ENCODE results near the gene RASA4.
"Not testable (repeated sequence)": the region's sequence is repeated elsewhere in the genome, so short reads cannot be mapped to it uniquely, and the experiment has no call there.

Gene RASA4

GRCh38 chr7:102616507-102617125 lies at the start of gene RASA4:
TSS of gene RASA4 (minus strand) at chr7:102616756. CDS start at chr7:102616689, 67 bp downstream.
- DNase-seq = not testable (repeated sequence)

DNA sequence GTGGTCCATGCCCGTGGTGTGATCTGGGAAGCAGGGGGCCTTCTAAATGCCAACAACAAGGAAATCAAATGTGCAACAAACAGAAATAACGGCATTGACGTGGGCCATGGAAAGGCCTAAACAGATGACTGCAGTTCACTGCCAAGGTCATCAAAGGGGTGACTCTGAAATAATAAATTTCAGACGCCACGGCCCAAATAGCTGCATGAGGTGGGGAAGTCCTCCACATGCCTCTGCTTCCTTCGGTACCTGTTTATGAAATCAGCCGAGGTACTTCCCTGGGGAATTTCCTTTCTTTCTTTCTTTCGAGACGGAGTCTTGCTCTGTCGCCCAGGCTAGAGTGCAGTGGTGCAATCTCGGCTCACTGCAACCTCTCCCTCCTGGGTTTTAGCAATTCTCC lies 48.2 kb upstream of the RASA4 start:
- DNase-seq = not testable (repeated sequence)

DNA sequence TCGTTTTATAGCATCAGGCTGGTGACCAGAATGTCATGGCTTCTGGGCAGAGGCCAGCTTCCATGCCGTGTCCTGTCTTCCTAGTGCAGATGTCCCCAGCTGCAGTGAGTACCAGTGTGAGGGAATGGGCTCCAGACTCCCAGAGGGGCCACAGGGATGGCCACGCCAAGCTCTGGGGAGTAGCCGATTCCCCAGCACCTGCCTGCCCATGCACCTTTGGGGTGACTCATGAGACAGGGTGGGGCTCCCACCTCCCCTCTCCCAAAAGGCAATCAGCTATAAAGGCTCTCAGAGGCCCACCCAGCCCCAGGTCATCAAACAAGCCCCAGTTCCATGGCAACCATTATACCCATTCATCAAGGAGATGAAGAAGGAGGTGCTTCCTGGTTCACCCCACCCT lies 33.4 kb upstream of the RASA4 start, which contains the start of gene SPDYE2B:
Gene SPDYE2B (plus strand): TSS at position 396 of the 400 bp plus-strand sequence. CDS start 2,030 bp downstream, outside the sequence.
- not testable (repeated sequence) for DNase-seq

- not testable (repeated sequence) for DNase-seq
Measured at GRCh38 chr7:102647813-102648212, 31.3 kb upstream of the RASA4 start.

DNA sequence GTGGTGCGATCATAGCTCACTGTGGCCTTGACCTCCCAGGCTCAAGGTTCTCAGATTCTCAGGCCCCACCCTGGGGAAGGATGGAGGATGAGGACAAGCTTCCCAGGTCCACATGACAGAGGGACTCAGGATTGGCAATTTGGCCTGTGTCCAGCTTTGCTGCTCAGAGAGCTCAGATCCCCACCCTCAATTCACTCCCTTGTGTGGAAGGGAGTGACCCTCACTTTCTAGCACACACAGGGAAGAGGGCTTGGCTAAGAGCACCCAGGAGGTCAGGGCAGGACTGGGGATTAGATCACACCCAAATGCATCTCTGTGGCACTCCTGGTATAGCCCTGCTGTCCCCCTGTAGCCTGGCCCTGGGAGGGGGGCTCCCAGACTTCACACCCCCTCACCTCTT lies 26.8 kb upstream of the RASA4 start:
- not testable (repeated sequence) for DNase-seq

DNA sequence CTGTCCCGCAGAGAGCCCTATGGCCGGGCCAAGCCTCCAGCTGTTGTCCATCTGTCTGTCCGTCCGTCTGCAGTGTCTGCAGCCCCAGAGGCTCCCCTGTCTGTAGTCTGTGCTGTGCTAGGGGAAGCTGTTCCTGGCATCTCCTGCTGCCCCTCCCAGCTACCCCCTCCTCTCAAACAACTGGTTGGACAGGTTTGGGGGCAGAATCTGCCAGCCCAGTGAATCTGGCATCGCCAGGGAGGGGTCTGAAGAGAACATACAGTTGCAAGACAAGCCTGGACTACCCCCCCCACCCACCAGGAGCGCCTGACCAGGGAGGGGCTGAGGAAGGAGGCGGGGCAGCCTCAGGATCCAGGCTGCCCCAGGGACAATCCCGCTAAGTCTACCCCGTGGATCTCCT lies 26.1 kb upstream of the RASA4 start, which contains the start of gene UPK3BL1:
Gene UPK3BL1 (minus strand): TSS at position 101 of the 400 bp plus-strand sequence. CDS start 50 bp downstream, at position 51.
- DNase-seq = not testable (repeated sequence)

DNA sequence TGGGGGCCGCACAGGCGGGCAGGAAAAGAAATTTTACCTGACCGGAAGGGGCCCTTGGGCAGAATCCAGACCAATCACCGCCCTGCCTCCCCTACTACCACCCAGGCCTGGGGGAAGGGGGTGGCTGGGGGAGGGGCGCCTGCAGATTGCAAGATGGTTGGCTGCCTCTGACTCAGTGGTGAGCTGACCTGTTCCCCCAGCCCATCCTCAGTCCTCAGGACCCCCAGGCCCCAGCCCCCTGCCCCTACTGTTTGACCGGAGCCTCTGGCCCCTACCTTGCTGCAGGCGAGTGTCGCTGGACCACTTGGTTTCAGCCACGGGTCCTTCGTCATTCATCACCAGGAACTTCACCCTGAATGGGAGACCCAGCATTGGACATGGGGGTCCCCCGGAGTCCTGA lies 22.3 kb upstream of the RASA4 start:
- not testable (repeated sequence) for DNase-seq

DNA sequence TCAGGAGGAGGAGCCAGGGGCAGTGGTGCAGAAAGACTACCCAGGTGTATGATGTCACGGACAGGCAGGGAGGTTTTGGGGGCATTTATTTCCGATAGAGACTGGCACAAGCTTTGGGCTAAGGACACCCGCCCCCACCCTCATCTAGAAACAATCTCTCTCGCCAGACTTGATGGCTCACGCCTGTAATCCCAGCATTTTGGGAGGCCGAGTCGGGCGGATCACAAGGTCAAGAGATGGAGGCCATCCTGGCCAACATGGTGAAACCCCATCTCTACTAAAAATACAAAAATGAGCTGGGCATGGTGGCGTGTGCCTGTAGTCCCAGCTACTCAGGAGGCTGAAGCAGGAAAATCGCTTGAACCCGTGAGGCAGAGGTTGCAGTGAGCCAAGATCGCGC lies 20.4 kb upstream of the RASA4 start:
- not testable (repeated sequence) for DNase-seq

GRCh38 chr7:102635354-102635753 lies 18.8 kb upstream of the RASA4 start:
- DNase-seq = not testable (repeated sequence)

- DNase-seq = not testable (repeated sequence)
Measured at GRCh38 chr7:102634299-102634698, 17.7 kb upstream of the RASA4 start.

GRCh38 chr7:102630622-102631021 lies 14.1 kb upstream of the RASA4 start:
- not testable (repeated sequence) for DNase-seq

GRCh38 chr7:102627271-102627904 lies 10.8 kb upstream of the RASA4 start:
- not testable (repeated sequence) for DNase-seq

DNA sequence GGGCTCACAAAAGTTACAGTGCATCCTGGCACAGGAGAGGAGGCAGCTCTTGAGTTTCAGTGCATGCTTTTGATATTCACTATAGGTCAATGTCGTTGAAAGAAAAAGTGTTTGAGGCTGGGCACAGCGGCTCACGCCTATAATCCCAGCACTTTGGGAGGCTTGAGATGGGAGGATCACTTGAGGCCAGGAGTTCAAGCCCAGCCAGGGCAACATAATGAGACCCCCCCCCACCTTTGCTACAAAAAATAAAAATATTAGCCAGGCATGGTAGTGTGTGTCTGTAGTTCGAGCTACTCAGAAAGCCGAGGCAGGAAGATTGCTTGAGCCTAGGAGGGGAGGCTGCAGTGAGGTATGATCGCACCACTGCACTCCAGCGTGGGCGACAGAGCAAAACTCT lies 1.6 kb upstream of the RASA4 start:
- not testable (repeated sequence) for DNase-seq

DNA sequence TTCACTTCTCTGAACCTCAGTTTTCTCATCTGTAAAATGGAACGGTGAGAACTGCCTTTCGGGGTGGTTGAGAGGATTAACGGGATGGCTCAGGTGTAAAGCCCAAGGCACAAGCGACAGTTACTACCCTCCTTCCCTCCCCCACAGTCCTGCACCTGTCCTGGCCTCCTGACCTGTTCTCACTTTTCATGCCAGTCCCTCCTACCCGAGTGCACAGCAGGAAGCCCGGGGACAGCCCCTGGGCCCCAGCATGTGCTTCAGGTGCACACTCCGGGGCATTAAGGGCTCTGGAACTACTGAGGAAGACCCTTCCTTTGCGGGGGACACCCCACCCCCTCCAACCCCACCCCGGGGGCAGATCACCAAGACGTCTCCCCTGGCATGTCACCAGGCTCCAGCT lies 626 bp downstream of the RASA4 start:
- DNase-seq = not testable (repeated sequence)

GRCh38 chr7:102614873-102615272 lies 1.7 kb downstream of the RASA4 start:
- DNase-seq = not testable (repeated sequence)

DNA sequence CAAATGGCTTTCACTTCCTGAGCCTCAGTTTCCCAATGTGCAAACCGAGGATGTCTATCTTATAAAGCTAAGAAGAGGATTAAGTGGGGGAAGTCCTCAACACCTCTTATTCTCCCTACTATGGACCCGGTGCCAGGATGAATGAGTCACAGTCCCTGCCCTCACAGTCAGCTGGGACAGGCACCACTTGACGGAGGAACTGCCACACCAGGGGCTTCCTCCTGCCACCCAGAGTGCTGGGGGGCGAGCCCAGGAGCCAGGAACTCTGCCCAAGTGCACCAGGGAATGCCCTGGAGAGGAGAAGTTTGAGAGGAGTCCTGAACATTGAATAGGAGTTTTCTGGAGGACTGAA lies 2.2 kb downstream of the RASA4 start:
- DNase-seq = not testable (repeated sequence)

DNA sequence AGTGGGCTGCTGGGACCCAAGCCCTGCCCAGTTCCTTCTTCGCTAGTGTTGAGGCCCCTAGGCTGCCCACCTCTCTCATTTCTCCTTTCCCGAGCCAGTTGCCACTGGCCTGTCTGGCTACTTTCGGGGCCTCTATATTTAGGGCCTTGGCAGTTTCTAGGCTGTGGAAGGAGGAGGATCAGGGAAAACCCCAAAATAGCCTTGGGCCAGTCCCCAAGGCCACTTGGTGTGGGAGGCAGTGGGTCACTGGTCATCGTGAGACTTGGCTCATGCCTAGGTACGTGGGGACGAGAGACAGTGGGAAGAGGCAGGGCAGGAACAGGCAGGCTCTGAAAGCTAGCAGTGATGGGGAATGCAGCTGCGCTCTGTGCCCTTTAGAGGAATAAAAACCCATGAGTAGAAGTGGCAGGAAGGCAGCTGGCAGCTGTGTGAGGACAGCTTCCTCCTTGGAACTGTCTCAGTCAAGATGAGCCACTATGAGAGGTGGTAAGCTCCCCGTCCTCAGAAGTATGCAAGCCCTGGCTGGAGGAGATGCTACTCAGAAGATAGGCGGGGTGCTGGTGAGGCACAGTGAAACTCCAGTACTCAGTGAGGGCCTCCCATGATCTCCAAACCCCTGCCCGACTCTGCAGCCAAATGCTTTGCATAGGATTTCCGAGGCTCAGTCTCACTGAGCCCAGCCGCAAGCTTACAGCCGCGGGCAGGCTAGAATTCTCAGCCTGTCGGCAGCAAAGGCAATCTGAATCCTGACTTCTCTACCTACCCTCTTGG lies 2.8 kb downstream of the RASA4 start:
- DNase-seq = not testable (repeated sequence)

DNA sequence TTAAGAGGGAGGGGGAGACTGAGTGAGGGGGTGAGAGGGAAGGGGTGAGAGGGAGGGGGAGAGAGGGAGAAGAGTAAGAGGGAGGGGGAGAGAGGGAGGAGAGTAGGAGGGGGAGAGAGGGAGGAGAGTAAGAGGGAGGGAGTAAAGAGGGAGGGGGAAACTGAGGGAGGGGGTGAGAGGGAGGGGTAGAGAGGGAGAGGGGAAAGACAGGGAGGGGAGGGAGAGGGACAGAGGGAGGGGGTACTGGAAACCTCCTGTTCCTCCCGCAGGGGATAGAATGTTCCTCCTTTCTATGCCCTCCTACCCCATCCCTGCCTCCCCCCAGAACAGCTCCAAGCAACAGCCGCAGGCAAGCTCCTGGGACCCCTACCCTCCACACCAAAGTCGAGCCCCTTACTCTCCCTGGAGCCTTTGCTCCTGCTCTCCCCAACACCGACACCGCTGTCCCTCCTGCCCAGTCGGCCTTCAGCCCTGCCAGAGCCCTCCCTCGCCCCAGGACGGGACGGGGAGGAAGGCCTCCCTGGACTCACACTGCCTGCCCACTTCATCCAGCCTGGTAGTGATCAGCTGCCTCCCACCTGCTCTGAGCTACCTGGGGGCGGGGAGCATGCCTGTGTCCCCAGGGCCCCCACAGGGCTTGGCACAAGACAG lies 4.8 kb downstream of the RASA4 start:
- DNase-seq = not testable (repeated sequence)

- DNase-seq = not testable (repeated sequence)
Measured at GRCh38 chr7:102611013-102611674, 5.4 kb downstream of the RASA4 start.

GRCh38 chr7:102610441-102610840 lies 6.1 kb downstream of the RASA4 start:
- DNase-seq = not testable (repeated sequence)

DNA sequence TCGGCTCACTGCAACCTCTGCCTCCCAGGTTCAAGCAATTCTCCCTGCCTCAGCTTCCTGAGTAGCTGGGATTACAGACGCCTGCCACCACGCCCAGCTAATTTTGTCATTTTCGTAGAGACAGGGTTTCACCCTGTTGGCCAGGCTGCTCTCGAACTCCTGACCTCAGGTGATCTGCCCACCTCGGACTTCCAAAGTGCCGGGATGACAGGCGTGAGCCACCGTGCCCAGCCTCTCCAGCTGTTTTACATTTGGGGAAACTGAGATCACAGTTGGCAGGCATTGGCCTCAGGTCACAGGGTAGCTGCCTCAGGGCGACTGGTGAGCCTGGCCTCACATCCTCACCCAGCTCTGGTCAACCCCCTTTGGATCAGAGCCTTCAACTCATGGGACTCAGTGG lies 6.8 kb downstream of the RASA4 start:
- DNase-seq = not testable (repeated sequence)

- DNase-seq = not testable (repeated sequence)
Measured at GRCh38 chr7:102606848-102607247, 9.7 kb downstream of the RASA4 start.

Measured in NCI-H526 treated with DMSO at 0.1 percent for 48 hours (cell line).